Gastroesophageal sphincter (tissue), 4 donors: ENCODE data around the gene IRF3. TPM values are rescaled to one million over a fixed set of nuclear protein-coding genes. Genes with fewer than 3 reads are reported as not detected.

Source experiments
- small RNA-seq, 4 donors: library from RNA; depleted of rRNA; stranded (forward); fragments of <200 nt; gene quantifications; one replicate each; pipeline ENCODE3, GENCODE V24; 2016
- total RNA-seq, 4 donors: library from RNA; depleted of rRNA; stranded (reverse); fragments of >200 nt; gene quantifications; one replicate each; pipeline ENCODE4 v1.1.0, GENCODE V29; 2016

IRF3 gene
- total RNA-seq, 4 donors from 2014 or later, result 29.2 to 68.6 (median 39.9) TPM

Small RNAs within 50 kb of the gene (small RNA-seq; reads per million reads assigned to genes)
- 0 to 0.51 (median 0.15) reads per million in 4 donors for gene MIR5088

Other genes with a start within 250 kb of the IRF3 start
- gene PTH2, start 242.4 kb downstream of the IRF3 start, total RNA-seq, result not detected
- gene GFY, start 240.5 kb downstream of the IRF3 start, total RNA-seq, result not detected
- gene SLC17A7, start 224.3 kb downstream of the IRF3 start, total RNA-seq, result 1 to 10 TPM; 1.1 to 1.7 (median 1.2) TPM
- gene PIH1D1, start 214.0 kb downstream of the IRF3 start, total RNA-seq, result 10 to 100 TPM; 67.2 to 82.4 (median 72.5) TPM
- 10 to 100 TPM; 11.8 to 34.4 (median 22.2) TPM for gene ALDH16A1, start 212.6 kb downstream of the IRF3 start, total RNA-seq
- gene FLT3LG, start 191.6 kb downstream of the IRF3 start, total RNA-seq, result 10 to 100 TPM in 1 of 4 donors, 1 to 10 TPM in 3; 3.1 to 21.0 (median 7.6) TPM
- gene RPL13A, start 178.2 kb downstream of the IRF3 start, total RNA-seq, result 1,000 to 10,000 TPM; 1,269 to 3,399 (median 2,205) TPM
- 1,000 to 10,000 TPM; 2,443 to 5,156 (median 3,385) TPM for gene RPS11, start 169.4 kb downstream of the IRF3 start, total RNA-seq
- 100 to 1,000 TPM in 3 of 4 donors, 10 to 100 TPM in 1; 78.6 to 255 (median 158) TPM for gene FCGRT, start 153.2 kb downstream of the IRF3 start, total RNA-seq
- gene RCN3, start 137.9 kb downstream of the IRF3 start, total RNA-seq, result 10 to 100 TPM in 3 of 4 donors, 1 to 10 TPM in 1; 8.2 to 21.0 (median 12.0) TPM
- 10 to 100 TPM; 45.5 to 59.6 (median 51.8) TPM for gene NOSIP, start 85.3 kb downstream of the IRF3 start, total RNA-seq
- gene PRRG2, start 84.5 kb downstream of the IRF3 start, total RNA-seq, result 1 to 10 TPM in 2 of 4 donors, not detected in 2; 1.0 to 1.1 TPM
- 10 to 100 TPM in 3 of 4 donors, 1 to 10 TPM in 1; 9.3 to 24.1 (median 14.8) TPM for gene PRR12, start 74.7 kb downstream of the IRF3 start, total RNA-seq
- 100 to 1,000 TPM; 100 to 162 (median 136) TPM for gene RRAS, start 25.7 kb downstream of the IRF3 start, total RNA-seq
- 10 to 100 TPM; 18.2 to 37.5 (median 18.5) TPM for gene SCAF1, start 23.6 kb downstream of the IRF3 start, total RNA-seq
- 1 to 10 TPM; 3.3 to 7.9 (median 6.4) TPM for gene BCL2L12, start 76 bp upstream of the IRF3 start, total RNA-seq
- gene PRMT1, start 11.4 kb upstream of the IRF3 start, total RNA-seq, result 100 to 1,000 TPM; 137 to 152 (median 146) TPM
- 1 to 10 TPM in 3 of 4 donors, not detected in 1; 1.3 to 4.1 (median 1.5) TPM for gene ADM5, start 23.7 kb upstream of the IRF3 start, total RNA-seq
- gene CPT1C, start 25.3 kb upstream of the IRF3 start, total RNA-seq, result 1 to 10 TPM; 2.0 to 3.0 (median 2.6) TPM
- 1 to 10 TPM in 1 of 4 donors, under 1 TPM in 1, not detected in 2; 0.73 to 4.2 TPM for gene TSKS, start 97.4 kb upstream of the IRF3 start, total RNA-seq
- gene AP2A1, start 101.1 kb upstream of the IRF3 start, total RNA-seq, result 100 to 1,000 TPM in 1 of 4 donors, 10 to 100 TPM in 3; 69.9 to 103 (median 76.1) TPM
- 10 to 100 TPM; 14.8 to 23.0 (median 20.1) TPM for gene FUZ, start 147.4 kb upstream of the IRF3 start, total RNA-seq
- 10 to 100 TPM; 26.7 to 36.1 (median 28.7) TPM for gene MED25, start 152.4 kb upstream of the IRF3 start, total RNA-seq
- gene PTOV1, start 185.3 kb upstream of the IRF3 start, total RNA-seq, result 10 to 100 TPM; 52.9 to 89.1 (median 60.0) TPM
- gene PNKP, start 201.7 kb upstream of the IRF3 start, total RNA-seq, result 10 to 100 TPM; 12.5 to 64.3 (median 29.4) TPM
- 10 to 100 TPM; 14.4 to 24.6 (median 19.7) TPM for gene AKT1S1, start 211.5 kb upstream of the IRF3 start, total RNA-seq
- 10 to 100 TPM; 25.1 to 41.9 (median 37.3) TPM for gene TBC1D17, start 211.8 kb upstream of the IRF3 start, total RNA-seq
- 1 to 10 TPM in 1 of 4 donors, under 1 TPM in 1, not detected in 2; 0.39 to 1.2 TPM for gene IL4I1, start 231.0 kb upstream of the IRF3 start, total RNA-seq